PC-3 (cell line): ENCODE data around the gene POMT2. TPM values are rescaled to one million over a fixed set of nuclear protein-coding genes. Genes with fewer than 3 reads are reported as not detected.

ENCODE experiments used
- ATAC-seq: fragments of 200-7000 bp; cut with Tn5 transposase; 2 replicates; pipeline ENCODE4 v1.9.1; 2020; ENCODE audit warnings: mild to moderate bottlenecking, moderate library complexity
- BruUV-seq: library from RNA; stranded (reverse); fragments of 400-500 nt; replicated peaks from 2 replicates; lab custom pipeline; 2021; lab: Mats Ljungman, UMichigan
- CTCF ChIA-PET: fragments of 300-600 bp; sonication (Branson Sonifier 250); formaldehyde crosslinking; loops from one replicate; lab custom pipeline; 2022; ENCODE audit warnings: antibody characterized with exemption; lab: Charles Lee
- POLR2A ChIA-PET: fragments of 300-600 bp; sonication (Branson Sonifier 250); formaldehyde crosslinking; loops from one replicate; lab custom pipeline; 2022; ENCODE audit warnings: antibody characterized with exemption; ENCODE audit not compliant: unreplicated experiment; lab: Charles Lee
- DNase-seq: peaks from one replicate; pipeline ENCODE4 v3.0.0-alpha.2; 2015
- H2AFZ ChIP-seq: fragments of 300-600 bp; sonication (generic); 2 replicates; pipeline ENCODE4 v1.6.0; 2016; ENCODE audit warnings: antibody characterized with exemption, low read length
- H3F3A ChIP-seq: fragments of 300-600 bp; sonication (generic); one replicate; pipeline ENCODE4 v1.6.0; 2017; ENCODE audit warnings: antibody characterized with exemption, low read length, control low read depth, mild to moderate bottlenecking; ENCODE audit not compliant: unreplicated experiment
- H3K27ac ChIP-seq: fragments of 300-600 bp; sonication (generic); 2 replicates; pipeline ENCODE4 v1.5.1; 2016; ENCODE audit warnings: mild to moderate bottlenecking, low read length
- H3K27me3 ChIP-seq: fragments of 300-600 bp; sonication (generic); 2 replicates; pipeline ENCODE4 v1.6.1; 2016; ENCODE audit warnings: low read length, mixed read lengths
- H3K36me3 ChIP-seq: fragments of 300-600 bp; sonication (generic); 2 replicates; pipeline ENCODE4 v1.6.1; 2016; ENCODE audit warnings: low read depth, mixed run types, low read length, mixed read lengths
- H3K4me1 ChIP-seq: fragments of 300-600 bp; sonication (generic); 2 replicates; pipeline ENCODE4 v1.5.1; 2016; ENCODE audit warnings: low read length; ENCODE audit not compliant: insufficient read depth
- H3K4me2 ChIP-seq: fragments of 300-600 bp; sonication (generic); 2 replicates; pipeline ENCODE4 v1.6.0; 2016; ENCODE audit warnings: low read length
- H3K4me3 ChIP-seq: fragments of 300-600 bp; sonication (generic); 2 replicates; pipeline ENCODE4 v1.5.1; 2016; ENCODE audit warnings: mild to moderate bottlenecking, low read length, mixed read lengths
- H3K79me2 ChIP-seq: fragments of 300-600 bp; sonication (generic); 2 replicates; pipeline ENCODE4 v1.6.1; 2017; ENCODE audit warnings: low read length, mixed read lengths
- H3K9ac ChIP-seq: fragments of 300-600 bp; sonication (generic); 2 replicates; pipeline ENCODE4 v1.6.0; 2016; ENCODE audit warnings: mild to moderate bottlenecking, low read length
- H3K9me2 ChIP-seq: fragments of 300-600 bp; sonication (generic); replicated peaks from 2 replicates; pipeline ENCODE4 v1.6.1; 2016; ENCODE audit warnings: mixed run types, low read length, mixed read lengths
- H3K9me3 ChIP-seq: fragments of 300-600 bp; sonication (generic); 2 replicates; pipeline ENCODE4 v1.6.1; 2016; ENCODE audit warnings: low read length, mixed read lengths
- H4K20me1 ChIP-seq: fragments of 300-600 bp; sonication (generic); 2 replicates; pipeline ENCODE4 v1.6.1; 2016; ENCODE audit warnings: low read length, mixed read lengths
- EZH2 ChIP-seq: fragments of 300-600 bp; sonication (generic); IDR thresholded peaks from one replicate; pipeline ENCODE4 v1.6.1; 2017; ENCODE audit warnings: antibody characterized with exemption, mild to moderate bottlenecking, low read length; ENCODE audit not compliant: unreplicated experiment
- EZH2phosphoT487 ChIP-seq: fragments of 300-600 bp; sonication (generic); IDR thresholded peaks from 2 replicates; pipeline ENCODE4 v1.6.1; 2018; ENCODE audit warnings: mild to moderate bottlenecking, antibody characterized with exemption, low read length, borderline replicate concordance
- intact Hi-C: fragments of 100-400 bp; cut with micrococcal nuclease; formaldehyde crosslinking; loops from 2 replicates; pipeline ENCODE4 v1.9.0; 2023
- total RNA-seq: library from RNA; depleted of rRNA; stranded (reverse); fragments of >200 nt; gene quantifications from 2 replicates; pipeline ENCODE4 v1.2.3, GENCODE V29; 2014
- TF ChIP-seq, protein P1 (sequence below): fragments of 300-600 bp; sonication (generic); conservative IDR thresholded peaks from 2 replicates; pipeline ENCODE4 v1.5.1; 2017; ENCODE audit warnings: antibody characterized with exemption, low read depth, mild to moderate bottlenecking, low read length

Gene POMT2
- total RNA-seq, 1 experiment from 2014 or later, result 67.6 TPM

DNA sequence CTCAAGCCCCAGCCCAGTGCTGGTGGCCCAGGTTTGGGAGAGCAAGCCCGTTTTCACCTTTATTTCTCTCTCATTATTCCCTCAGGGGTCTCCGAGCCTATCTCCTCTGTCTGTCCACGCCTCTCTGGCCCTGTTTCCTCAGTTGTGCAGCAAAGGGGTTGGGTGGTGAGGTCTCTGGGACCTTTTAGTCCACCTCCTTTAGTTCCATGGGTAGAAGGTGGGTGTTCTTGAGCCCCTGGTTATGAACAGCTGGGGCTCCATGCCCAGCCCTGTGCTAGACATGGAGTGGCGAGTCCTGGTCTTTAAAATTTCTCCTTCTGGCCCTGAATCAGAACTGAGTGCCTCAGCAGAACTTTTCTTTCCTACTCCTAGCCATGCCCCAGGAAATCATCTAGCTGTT is 48.4 kb downstream of the POMT2 start:
- no peak overlapping the region for H3K9ac ChIP-seq
- CTCF ChIA-PET, result no interaction called here
- no peak overlapping the region for H3K27ac ChIP-seq
- H3K36me3 ChIP-seq, result peaks cover 7% of the 10 kb centered on the region; the same call in 1 of the 2 replicates
- H3K4me2 ChIP-seq, result no peak overlapping the region
- peaks cover 8% of the 10 kb centered on the region; the same call in 1 of the 2 replicates for H3K27me3 ChIP-seq
- TF ChIP-seq EZH2phosphoT487 (no peak), EZH2 (no peak)
- TF ChIP-seq, protein P1, sequence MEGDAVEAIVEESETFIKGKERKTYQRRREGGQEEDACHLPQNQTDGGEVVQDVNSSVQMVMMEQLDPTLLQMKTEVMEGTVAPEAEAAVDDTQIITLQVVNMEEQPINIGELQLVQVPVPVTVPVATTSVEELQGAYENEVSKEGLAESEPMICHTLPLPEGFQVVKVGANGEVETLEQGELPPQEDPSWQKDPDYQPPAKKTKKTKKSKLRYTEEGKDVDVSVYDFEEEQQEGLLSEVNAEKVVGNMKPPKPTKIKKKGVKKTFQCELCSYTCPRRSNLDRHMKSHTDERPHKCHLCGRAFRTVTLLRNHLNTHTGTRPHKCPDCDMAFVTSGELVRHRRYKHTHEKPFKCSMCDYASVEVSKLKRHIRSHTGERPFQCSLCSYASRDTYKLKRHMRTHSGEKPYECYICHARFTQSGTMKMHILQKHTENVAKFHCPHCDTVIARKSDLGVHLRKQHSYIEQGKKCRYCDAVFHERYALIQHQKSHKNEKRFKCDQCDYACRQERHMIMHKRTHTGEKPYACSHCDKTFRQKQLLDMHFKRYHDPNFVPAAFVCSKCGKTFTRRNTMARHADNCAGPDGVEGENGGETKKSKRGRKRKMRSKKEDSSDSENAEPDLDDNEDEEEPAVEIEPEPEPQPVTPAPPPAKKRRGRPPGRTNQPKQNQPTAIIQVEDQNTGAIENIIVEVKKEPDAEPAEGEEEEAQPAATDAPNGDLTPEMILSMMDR, result no peak
- H3K9me2 ChIP-seq, result no peaks in the 10 kb centered on the region
- H3K9me3 ChIP-seq, result peaks cover 6% of the 10 kb centered on the region; the same call in 1 of the 2 replicates
- ATAC-seq (no peak), DNase-seq (no peak)
- POLR2A ChIA-PET, result no interaction called here
- no peaks in the 10 kb centered on the region for H3K79me2 ChIP-seq
- no TSS peak for BruUV-seq
- no peaks in the 10 kb centered on the region for H4K20me1 ChIP-seq
- H2AFZ ChIP-seq, result no peak overlapping the region
- H3K4me1 ChIP-seq, result no peaks in the 10 kb centered on the region
- H3K4me3 ChIP-seq, result no peak overlapping the region
- intact Hi-C loops, result no loop called here
- H3F3A ChIP-seq, result no peaks in the 10 kb centered on the region

DNA sequence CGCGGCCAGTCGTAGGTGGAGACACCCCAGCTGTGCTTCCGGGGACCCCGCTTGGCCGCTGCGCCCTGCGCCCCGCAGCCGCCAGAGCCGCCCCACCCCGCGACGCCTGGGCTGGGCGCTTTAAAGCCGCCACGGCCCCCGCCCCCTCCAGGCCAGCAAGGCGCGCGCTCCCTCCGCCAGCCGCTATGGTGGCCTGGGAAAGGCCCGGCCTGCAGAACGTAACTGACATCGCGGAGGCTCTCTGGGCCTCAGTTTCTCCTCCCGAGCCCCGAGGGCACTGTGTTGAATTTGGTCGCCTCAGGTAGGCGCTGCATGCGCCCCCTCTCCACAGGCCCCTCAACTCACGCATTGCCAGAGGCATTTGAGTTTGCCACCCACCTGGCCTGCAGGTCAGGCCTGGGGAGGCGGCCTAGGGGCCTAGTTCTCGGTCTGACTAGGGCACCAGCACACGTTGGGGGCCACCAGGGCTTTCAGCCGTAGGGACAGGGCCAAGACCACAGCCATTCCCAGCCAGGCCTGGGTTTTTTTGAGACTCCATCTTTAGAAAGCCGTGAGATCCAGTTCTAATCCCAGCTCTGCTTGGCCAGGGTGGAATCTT is 49.5 kb downstream of the POMT2 start, which contains the start of gene NGB:
NGB (minus strand) TSS at position 94 of the 598 bp plus-strand sequence. CDS start 269 bp downstream, outside the sequence.
- Histone ChIP-seq H3K9me3 (peaks cover 6% of the 10 kb centered on the region; the same call in 1 of the 2 replicates), H3K9ac (no peak within 1 kb of the TSS), H3K4me3 (no peak within 1 kb of the TSS), H3K4me1 (no peaks in the 10 kb centered on the region), H3K36me3 (no peaks in the 10 kb centered on the region), H3K9me2 (no peaks in the 10 kb centered on the region), H4K20me1 (no peaks in the 10 kb centered on the region), H3K4me2 (no peak within 1 kb of the TSS), H2AFZ (no peak within 1 kb of the TSS), H3K27me3 (peaks cover 8% of the 10 kb centered on the region; the same call in 1 of the 2 replicates), H3K27ac (no peak within 1 kb of the TSS), H3K79me2 (no peaks in the 10 kb centered on the region), H3F3A (no peaks in the 10 kb centered on the region)
- no peak for ATAC-seq
- TF ChIP-seq EZH2 (no peak), EZH2phosphoT487 (no peak)
- TF ChIP-seq, protein P1, result no peak
- CTCF ChIA-PET, result no interaction called here
- POLR2A ChIA-PET, result no interaction called here
- DNase-seq, result no peak
- intact Hi-C loops, result no loop called here
- BruUV-seq, result no TSS peak
